GM10266 (cell line): Measurements from ENCODE around the gene FMO4.
"Not testable (repeated sequence)": the region's sequence is repeated elsewhere in the genome, so short reads cannot be mapped to it uniquely, and the experiment has no call there.

ENCODE experiments used
- DNase-seq: peaks from one replicate; pipeline ENCODE4 v3.0.0; 2012; ENCODE audit errors: extremely low spot score
- CTCF ChIP-seq: IDR thresholded peaks from 2 replicates; pipeline ENCODE4 v1.5.1; 2012; ENCODE audit warnings: mild to moderate bottlenecking, low read depth; ENCODE audit not compliant: control insufficient read depth, insufficient read depth; ENCODE audit errors: missing control alignments

FMO4 gene

GRCh38 chr1:171351961-171352360 is 38.0 kb downstream of the FMO4 start:
- no peak for DNase-seq
- TF ChIP-seq CTCF = no peak

GRCh38 chr1:171352554-171352953 is 38.6 kb downstream of the FMO4 start:
- TF ChIP-seq CTCF = no peak
- no peak for DNase-seq

GRCh38 chr1:171355727-171356126 is 41.7 kb downstream of the FMO4 start:
- TF ChIP-seq CTCF = no peak
- DNase-seq = no peak

GRCh38 chr1:171357179-171357578 is 43.2 kb downstream of the FMO4 start:
- no peak for DNase-seq
- no peak for TF ChIP-seq CTCF

- DNase-seq = not testable (repeated sequence)
Measured at GRCh38 chr1:171359355-171359648, 45.3 kb downstream of the FMO4 start.

- DNase-seq = not testable (repeated sequence)
Measured at GRCh38 chr1:171359731-171360527, 45.9 kb downstream of the FMO4 start.

- no peak for TF ChIP-seq CTCF
- DNase-seq = no peak
Measured at GRCh38 chr1:171366085-171366484, 52.1 kb downstream of the FMO4 start.

GRCh38 chr1:171366816-171367215 is 52.8 kb downstream of the FMO4 start:
- no peak for DNase-seq
- no peak for TF ChIP-seq CTCF

GRCh38 chr1:171367436-171367835 is 53.5 kb downstream of the FMO4 start:
- no peak for DNase-seq
- TF ChIP-seq CTCF = no peak
